Measurements from ENCODE around the gene TNFAIP2. TPM values are rescaled to one million over a fixed set of nuclear protein-coding genes. Genes with fewer than 3 reads are reported as not detected.
"Not testable (repeated sequence)": the region's sequence is repeated elsewhere in the genome, so short reads cannot be mapped to it uniquely, and the experiment has no call there.

Gene TNFAIP2
- total and polyA plus RNA-seq, 9 of the 15 experiments (the other 6 are each of a cell fraction or from before 2014, with no cell fraction given) = 22.6 to 68.6 (median 44.6) TPM

- no peak overlapping the region for H3K9ac ChIP-seq (ENCODE audit: insufficient read depth in 1 of 2, low read depth in 2 of 2, low read length in 2 of 2)
- H3K4me2 ChIP-seq (ENCODE audit: insufficient read depth, low read length) = no peak overlapping the region
- H3K79me2 ChIP-seq (ENCODE audit: control insufficient read depth, insufficient read depth, low read length) = no peaks in the 10 kb centered on the region
- peaks cover 4 to 7% of the 10 kb centered on the region in 2 experiments; a peak in 4 of 5 replicates for H3K27me3 ChIP-seq (ENCODE audit: control insufficient read depth in 2 of 2, insufficient read depth in 2 of 2, low read length in 2 of 2)
- 0 out of 5 replicates have a peak, but pooled peaks cover 0 to under 1% of the 10 kb centered on the region in 2 experiments for H3K4me1 ChIP-seq (replicated peaks in 1 of 2; ENCODE audit: control insufficient read depth in 2 of 2, insufficient read depth in 2 of 2, low read length in 2 of 2)
- H3K36me3 ChIP-seq (ENCODE audit: control insufficient read depth, insufficient read depth, low read length) = no peaks in the 10 kb centered on the region
- no TSS peak for BruUV-seq (replicated peaks)
- ChIA-PET CTCF (ENCODE audit: low intra/inter-chr PET ratio) (no interaction called here), POLR2A (interaction anchor here (0.7 to 1.8 kb wide), 2 partner anchors 12 to 114 kb away, joined by 4 read pairs; no protein-coding TSS in a partner anchor)
- ATAC-seq (no peak), FAIRE-seq (no peak), DNase-seq (ENCODE audit: extremely low read depth in 1 of 4, low spot score in 3 of 4) (no peak)
- no peaks in the 10 kb centered on the region for H3K9me1 ChIP-seq (ENCODE audit: control insufficient read depth, insufficient read depth, low read length)
- intact Hi-C loops (cut with micrococcal nuclease) (no loop called here), in situ Hi-C loops (cut with MboI) (no loop called here)
- H3K9me3 ChIP-seq (replicated peaks; ENCODE audit: control insufficient read depth, insufficient read depth, low read depth, low read length) = no peaks in the 10 kb centered on the region; the same call in 1 of the 2 replicates
- H3K4me3 ChIP-seq = no peak overlapping the region
- WGBS (ENCODE audit: insufficient coverage, low coverage, missing lambda C conversion rate) = 8% methylated on average over 5 of the region's 6 CpGs
- H2AFZ ChIP-seq (ENCODE audit: low read depth, low read length) = no peak overlapping the region
- H4K20me1 ChIP-seq (replicated peaks; ENCODE audit: control insufficient read depth, insufficient read depth, low read length) = no peaks in the 10 kb centered on the region
- no peak for TF ChIP-seq RBM25 (IDR thresholded peaks at IDR 0.05; ENCODE audit: low read depth, low read length, severe bottlenecking)
- no peak for TF ChIP-seq NCOA2 (IDR thresholded peaks at IDR 0.05; ENCODE audit: partially characterized antibody in 2 of 2)
- no peak for TF ChIP-seq CTCFL (IDR thresholded peaks at IDR 0.05; ENCODE audit: borderline replicate concordance, insufficient read depth, low read depth, low read length, poor library complexity, severe bottlenecking)
- TF ChIP-seq POLR2AphosphoS2 (IDR thresholded peaks at IDR 0.05; ENCODE audit: low read length) = no peak
- H3K27ac ChIP-seq (ENCODE audit: extremely low read depth, low read depth, low read length) = no peak overlapping the region
Observed at GRCh38 chr14:103169954-103170353, 46.7 kb downstream of the TNFAIP2 start.

GRCh38 chr14:103171206-103171605 lies 47.9 kb downstream of the TNFAIP2 start:
- H2AFZ ChIP-seq (ENCODE audit: low read depth, low read length); H3K4me3 ChIP-seq; H3K9me3 ChIP-seq (replicated peaks; ENCODE audit: control insufficient read depth, insufficient read depth, low read depth, low read length); H3K36me3 ChIP-seq (ENCODE audit: control insufficient read depth, insufficient read depth, low read length); H3K9ac ChIP-seq (ENCODE audit: insufficient read depth in 1 of 2, low read depth in 2 of 2, low read length in 2 of 2); ATAC-seq; H4K20me1 ChIP-seq (replicated peaks; ENCODE audit: control insufficient read depth, insufficient read depth, low read length); POLR2A ChIA-PET; H3K9me1 ChIP-seq (ENCODE audit: control insufficient read depth, insufficient read depth, low read length); FAIRE-seq; BruUV-seq (replicated peaks); intact Hi-C loops (cut with micrococcal nuclease); H3K27me3 ChIP-seq (ENCODE audit: control insufficient read depth in 2 of 2, insufficient read depth in 2 of 2, low read length in 2 of 2); DNase-seq (ENCODE audit: extremely low read depth in 1 of 4, low spot score in 3 of 4); CTCF ChIA-PET (ENCODE audit: low intra/inter-chr PET ratio); H3K4me1 ChIP-seq (replicated peaks in 1 of 2; ENCODE audit: control insufficient read depth in 2 of 2, insufficient read depth in 2 of 2, low read length in 2 of 2); in situ Hi-C loops (cut with MboI); H3K4me2 ChIP-seq (ENCODE audit: insufficient read depth, low read length); H3K79me2 ChIP-seq (ENCODE audit: control insufficient read depth, insufficient read depth, low read length); H3K27ac ChIP-seq (ENCODE audit: extremely low read depth, low read depth, low read length): not testable (repeated sequence)
- WGBS (ENCODE audit: insufficient coverage, low coverage, missing lambda C conversion rate) = 0% methylated on average over 2 of the region's 2 CpGs

Measured in K562 (cell line).